HEK293T (cell line): Measurements from ENCODE around the gene LNPK.
A peak's percentile ranks its signal among the peaks of the same experiment; 100 is the strongest.

Source experiments
- CTCF ChIA-PET: fragments of 350-600 bp; formaldehyde crosslinking; extraction: SDS; loops from one replicate; lab custom pipeline; 2021; ENCODE audit warnings: antibody characterized with exemption, inconsistent platforms; lab: Yijun Ruan, JAX
- POLR2A ChIA-PET: fragments of 350-600 bp; formaldehyde crosslinking; extraction: SDS; loops from one replicate; lab custom pipeline; 2020; ENCODE audit warnings: antibody characterized with exemption, inconsistent platforms; lab: Yijun Ruan, JAX
- DNase-seq: peaks from one replicate; pipeline ENCODE4 v3.0.0; 2012; ENCODE audit warnings: mixed read lengths; ENCODE audit errors: extremely low spot score
- ARNT ChIP-seq: fragments of 450-650 bp; IDR thresholded peaks from 2 replicates; pipeline ENCODE4 v1.6.1; 2017; ENCODE audit warnings: mild to moderate bottlenecking
- BHLHE40 ChIP-seq: fragments of 450-650 bp; IDR thresholded peaks from 2 replicates; pipeline ENCODE4 v1.6.1; 2016; ENCODE audit warnings: mild to moderate bottlenecking, moderate library complexity, borderline replicate concordance
- CTBP1 ChIP-seq: fragments of 450-650 bp; IDR thresholded peaks from 2 replicates; pipeline ENCODE4 v1.6.1; 2016; ENCODE audit warnings: borderline replicate concordance
- ELF4 ChIP-seq: fragments of 450-650 bp; IDR thresholded peaks from 2 replicates; pipeline ENCODE4 v1.6.1; 2017; ENCODE audit warnings: antibody characterized with exemption
- FOXA1 ChIP-seq: fragments of 450-650 bp; IDR thresholded peaks from 2 replicates; pipeline ENCODE4 v1.6.1; 2016; ENCODE audit warnings: mild to moderate bottlenecking
- FOXK2 ChIP-seq: fragments of 450-650 bp; IDR thresholded peaks from 2 replicates; pipeline ENCODE4 v1.6.1; 2016; ENCODE audit warnings: mild to moderate bottlenecking
- FOXM1 ChIP-seq: fragments of 450-650 bp; IDR thresholded peaks from 2 replicates; pipeline ENCODE4 v1.6.1; 2017; ENCODE audit warnings: mild to moderate bottlenecking, borderline replicate concordance
- HDGF ChIP-seq: fragments of 450-650 bp; IDR thresholded peaks from 2 replicates; pipeline ENCODE4 v1.6.1; 2017; ENCODE audit warnings: antibody characterized with exemption, borderline replicate concordance
- L3MBTL2 ChIP-seq: fragments of 450-650 bp; conservative IDR thresholded peaks from 2 replicates; pipeline ENCODE4 v1.6.1; 2016; ENCODE audit warnings: mild to moderate bottlenecking
- LEF1 ChIP-seq: fragments of 450-650 bp; IDR thresholded peaks from 2 replicates; pipeline ENCODE4 v1.6.1; 2017; ENCODE audit warnings: mild to moderate bottlenecking, borderline replicate concordance
- NFRKB ChIP-seq: fragments of 450-650 bp; IDR thresholded peaks from 2 replicates; pipeline ENCODE4 v1.6.1; 2016; ENCODE audit warnings: mild to moderate bottlenecking, moderate library complexity
- PKNOX1 ChIP-seq: fragments of 450-650 bp; IDR thresholded peaks from 2 replicates; pipeline ENCODE4 v1.6.1; 2016
- SP1 ChIP-seq: fragments of 450-650 bp; IDR thresholded peaks from 2 replicates; pipeline ENCODE4 v1.6.1; 2017
- SUZ12 ChIP-seq: fragments of 450-650 bp; IDR thresholded peaks from 2 replicates; pipeline ENCODE4 v1.6.1; 2016; ENCODE audit warnings: mild to moderate bottlenecking
- TARDBP ChIP-seq: fragments of 450-650 bp; IDR thresholded peaks from 2 replicates; pipeline ENCODE4 v1.6.1; 2016
- ZNF384 ChIP-seq: fragments of 450-650 bp; IDR thresholded peaks from 2 replicates; pipeline ENCODE4 v1.6.1; 2016

The LNPK gene, protein sequence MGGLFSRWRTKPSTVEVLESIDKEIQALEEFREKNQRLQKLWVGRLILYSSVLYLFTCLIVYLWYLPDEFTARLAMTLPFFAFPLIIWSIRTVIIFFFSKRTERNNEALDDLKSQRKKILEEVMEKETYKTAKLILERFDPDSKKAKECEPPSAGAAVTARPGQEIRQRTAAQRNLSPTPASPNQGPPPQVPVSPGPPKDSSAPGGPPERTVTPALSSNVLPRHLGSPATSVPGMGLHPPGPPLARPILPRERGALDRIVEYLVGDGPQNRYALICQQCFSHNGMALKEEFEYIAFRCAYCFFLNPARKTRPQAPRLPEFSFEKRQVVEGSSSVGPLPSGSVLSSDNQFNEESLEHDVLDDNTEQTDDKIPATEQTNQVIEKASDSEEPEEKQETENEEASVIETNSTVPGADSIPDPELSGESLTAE

GRCh38 chr2:176001916-176002687 is at the start of gene LNPK:
Gene LNPK (minus strand): TSS chr2:176002267. CDS start chr2:175995584, 6,683 bp downstream.
- peak; percentile 93 for DNase-seq
- ChIA-PET POLR2A (interaction anchor here (0.6 to 2.7 kb wide), 17 partner anchors 8 to 429 kb away, joined by 3 to 10 read pairs (median 3); partner anchors contain the start of gene HOXD13), CTCF (interaction anchor here (1.1 kb wide), 1 partner anchor 312 kb away, joined by 6 read pairs; no protein-coding TSS in a partner anchor)
- TF ChIP-seq SUZ12 (no peak), SP1 (no peak), ELF4 (0 out of 2 replicates have a peak, but pooled peaks have one; percentile 13), ARNT (no peak), FOXK2 (no peak), L3MBTL2 (peak; percentile 86), TARDBP (no peak)

- ChIA-PET CTCF (no interaction called here), POLR2A (no interaction called here)
- DNase-seq = no peak
- TF ChIP-seq LEF1 (no peak), ELF4 (no peak), TARDBP (no peak), ZNF384 (no peak), FOXM1 (no peak), BHLHE40 (no peak), SP1 (no peak)
Measured at GRCh38 chr2:176039375-176039774, 37.3 kb upstream of the LNPK start.

- TF ChIP-seq FOXK2 (no peak), FOXM1 (no peak), HDGF (no peak), ARNT (no peak), FOXA1 (no peak), NFRKB (no peak), LEF1 (no peak), ELF4 (no peak), PKNOX1 (no peak), BHLHE40 (no peak), TARDBP (no peak), L3MBTL2 (no peak), ZNF384 (no peak), CTBP1 (no peak), SUZ12 (no peak), SP1 (no peak)
- DNase-seq = no peak
- ChIA-PET CTCF (no interaction called here), POLR2A (no interaction called here)
Measured at GRCh38 chr2:176038694-176039093, 36.6 kb upstream of the LNPK start.

GRCh38 chr2:176035013-176035691 is 33.1 kb upstream of the LNPK start:
- ChIA-PET CTCF (no interaction called here), POLR2A (no interaction called here)
- no peak for TF ChIP-seq ELF4
- TF ChIP-seq HDGF = no peak
- no peak for TF ChIP-seq PKNOX1
- no peak for TF ChIP-seq LEF1
- TF ChIP-seq BHLHE40 = no peak
- no peak for TF ChIP-seq TARDBP
- no peak for TF ChIP-seq NFRKB
- no peak for TF ChIP-seq L3MBTL2
- no peak for TF ChIP-seq FOXA1
- no peak for TF ChIP-seq FOXM1
- no peak for TF ChIP-seq CTBP1
- no peak for TF ChIP-seq ARNT
- no peak for TF ChIP-seq ZNF384
- TF ChIP-seq FOXK2 = no peak
- no peak for TF ChIP-seq SUZ12
- no peak for TF ChIP-seq SP1
- DNase-seq = no peak

- CTCF ChIA-PET = no interaction called here
- TF ChIP-seq FOXA1 = no peak
- TF ChIP-seq BHLHE40 = no peak
- TF ChIP-seq L3MBTL2 = no peak
- no peak for DNase-seq
- POLR2A ChIA-PET = no interaction called here
Measured at GRCh38 chr2:176027806-176028205, 25.7 kb upstream of the LNPK start.

DNA sequence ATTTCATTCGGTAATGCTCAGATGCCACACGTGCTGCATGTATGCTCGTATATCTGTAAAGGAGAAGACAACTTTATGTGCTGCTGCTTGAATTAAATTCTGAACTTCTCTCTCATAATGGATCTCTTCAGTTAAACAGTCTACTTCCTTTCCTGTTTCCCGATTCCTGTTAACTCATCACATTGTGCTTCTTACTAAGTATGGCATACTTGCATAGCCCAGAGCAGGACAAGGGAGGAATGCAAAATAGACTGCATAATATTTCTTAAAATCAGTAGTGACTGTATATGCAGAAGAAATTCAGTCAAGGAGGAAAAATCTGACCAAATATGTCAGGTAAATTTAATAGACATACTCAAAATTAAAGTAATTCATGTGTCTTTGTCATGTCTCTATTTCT is 23.9 kb upstream of the LNPK start:
- POLR2A ChIA-PET = no interaction called here
- CTCF ChIA-PET = interaction anchor here (1.1 kb wide), 1 partner anchor 336 kb away, joined by 4 read pairs; no protein-coding TSS in a partner anchor
- DNase-seq = no peak
- TF ChIP-seq SUZ12 (no peak), FOXA1 (no peak), BHLHE40 (no peak), SP1 (no peak), CTBP1 (no peak), L3MBTL2 (no peak), ZNF384 (no peak), PKNOX1 (no peak), ARNT (no peak), TARDBP (no peak), LEF1 (no peak), FOXM1 (no peak), HDGF (no peak), ELF4 (no peak), NFRKB (no peak), FOXK2 (no peak)
